IPS-18c (cell line): Measurements from ENCODE around the gene WLS.

Source experiments
- H3K4me3 ChIP-seq: 2 replicates; pipeline ENCODE4 v1.7.0; 2013; ENCODE audit warnings: low read depth, mild to moderate bottlenecking, low read length, moderate library complexity; ENCODE audit not compliant: insufficient read depth
- H3K9me3 ChIP-seq: one replicate; pipeline ENCODE4 v1.6.1; 2013; ENCODE audit warnings: mild to moderate bottlenecking, low read length, moderate library complexity; ENCODE audit not compliant: control insufficient read depth, insufficient read depth

Gene WLS

GRCh38 chr1:68230901-68231626, 1.3 kb downstream of the WLS start:
- H3K4me3 ChIP-seq = peak overlapping the region; percentile 55

GRCh38 chr1:68230484-68230802, 1.9 kb downstream of the WLS start:
- H3K4me3 ChIP-seq = peak overlapping the region; percentile 55; the same call in 1 of the 2 replicates

More at GRCh38 chr1:68230901-68231626, 1.3 kb downstream of the WLS start:
- H3K9me3 ChIP-seq = no peaks in the 10 kb centered on the region

GRCh38 chr1:68229650-68230483, 2.5 kb downstream of the WLS start:
- Histone ChIP-seq H3K4me3 (peak overlapping the region; percentile 55; the same call in 1 of the 2 replicates), H3K9me3 (no peaks in the 10 kb centered on the region)

More at GRCh38 chr1:68230484-68230802, 1.9 kb downstream of the WLS start:
- no peaks in the 10 kb centered on the region for H3K9me3 ChIP-seq

- Histone ChIP-seq H3K9me3 (no peaks in the 10 kb centered on the region), H3K4me3 (no peak overlapping the region)
These were observed 3.5 kb downstream of the WLS start for GRCh38 chr1:68228851-68229250.

- Histone ChIP-seq H3K4me3 (no peak overlapping the region), H3K9me3 (no peaks in the 10 kb centered on the region)
These were observed 4.7 kb downstream of the WLS start for GRCh38 chr1:68227598-68227997.

GRCh38 chr1:68225781-68226180, 6.5 kb downstream of the WLS start:
- Histone ChIP-seq H3K9me3 (no peaks in the 10 kb centered on the region), H3K4me3 (no peak overlapping the region)

- no peaks in the 10 kb centered on the region for H3K9me3 ChIP-seq
- H3K4me3 ChIP-seq = no peak overlapping the region
These were observed 8.6 kb downstream of the WLS start for GRCh38 chr1:68223687-68224086.

- H3K4me3 ChIP-seq = no peak overlapping the region
- H3K9me3 ChIP-seq = no peaks in the 10 kb centered on the region
These were observed 10.3 kb downstream of the WLS start for GRCh38 chr1:68221980-68222373.

- no peak overlapping the region for H3K4me3 ChIP-seq
- H3K9me3 ChIP-seq = no peaks in the 10 kb centered on the region
These were observed 11.0 kb downstream of the WLS start for GRCh38 chr1:68221001-68221979.

- H3K9me3 ChIP-seq = no peaks in the 10 kb centered on the region
- no peak overlapping the region for H3K4me3 ChIP-seq
These were observed 11.9 kb downstream of the WLS start for GRCh38 chr1:68220420-68220819.

GRCh38 chr1:68218490-68218889, 13.8 kb downstream of the WLS start:
- Histone ChIP-seq H3K4me3 (no peak overlapping the region), H3K9me3 (no peaks in the 10 kb centered on the region)

GRCh38 chr1:68217618-68218017, 14.7 kb downstream of the WLS start:
- no peak overlapping the region for H3K4me3 ChIP-seq

GRCh38 chr1:68217060-68217554, 15.2 kb downstream of the WLS start:
- H3K4me3 ChIP-seq = no peak overlapping the region
- no peaks in the 10 kb centered on the region for H3K9me3 ChIP-seq

More at GRCh38 chr1:68217618-68218017, 14.7 kb downstream of the WLS start:
- no peaks in the 10 kb centered on the region for H3K9me3 ChIP-seq

- H3K9me3 ChIP-seq = no peaks in the 10 kb centered on the region
These were observed 16.1 kb downstream of the WLS start for GRCh38 chr1:68216089-68216772.

GRCh38 chr1:68213843-68214242, 18.5 kb downstream of the WLS start:
- H3K4me3 ChIP-seq = no peak overlapping the region
- H3K9me3 ChIP-seq = no peaks in the 10 kb centered on the region

More at GRCh38 chr1:68216089-68216772, 16.1 kb downstream of the WLS start:
- no peak overlapping the region for H3K4me3 ChIP-seq

- no peaks in the 10 kb centered on the region for H3K9me3 ChIP-seq
- no peak overlapping the region for H3K4me3 ChIP-seq
These were observed 20.5 kb downstream of the WLS start for GRCh38 chr1:68211761-68212380.
